Kidney (tissue), 14 donors: Measurements from ENCODE around the gene ATP8A2. TPM values are rescaled to one million over a fixed set of nuclear protein-coding genes. Genes with fewer than 3 reads are reported as not detected.

Experiments used
- DNase-seq, 5 donors: peaks; one replicate each; pipeline ENCODE4 v3.0.0-alpha.2; 2013 to 2020
- FAIRE-seq: peaks from 2 replicates; lab custom pipeline; 2012; peaks lifted over from hg19 to GRCh38; lab: Jason Lieb, UNC
- H3K27ac ChIP-seq, 2 donors: one replicate each; pipeline ENCODE4 v1.7.0; 2013; ENCODE audit warnings: low read depth in 2 of 2, low read length in 2 of 2, inconsistent platforms in 1 of 2
- H3K27me3 ChIP-seq: one replicate; pipeline ENCODE4 v1.7.1; 2013; ENCODE audit warnings: low read length, inconsistent platforms; ENCODE audit not compliant: control insufficient read depth, insufficient read depth
- H3K36me3 ChIP-seq, 3 donors: one replicate each; pipeline versions ENCODE4 v1.7.0 to v1.7.1; 2013; ENCODE audit warnings: low read length in 3 of 3, control low read depth in 1 of 3, inconsistent platforms in 1 of 3; ENCODE audit not compliant: insufficient read depth in 3 of 3, control insufficient read depth in 2 of 3
- H3K4me1 ChIP-seq, 3 donors: one replicate each; pipeline versions ENCODE4 v1.7.0 to v1.7.1; 2013; ENCODE audit warnings: low read length in 3 of 3, inconsistent platforms in 1 of 3, low read depth in 1 of 3; ENCODE audit not compliant: control insufficient read depth in 2 of 3, insufficient read depth in 2 of 3
- H3K4me3 ChIP-seq, 3 donors: one replicate each; pipeline versions ENCODE4 v1.7.0 to v1.8.1; 2013; ENCODE audit warnings: low read length in 3 of 3, control low read depth in 1 of 3, inconsistent platforms in 1 of 3
- H3K9ac ChIP-seq, 3 donors: one replicate each; pipeline versions ENCODE4 v1.7.0 to v1.7.1; 2013; ENCODE audit warnings: low read length in 3 of 3, control low read depth in 1 of 3, inconsistent platforms in 1 of 3
- H3K9me3 ChIP-seq, 3 donors: one replicate each; pipeline versions ENCODE4 v1.7.0 to v1.7.1; 2013; ENCODE audit warnings: low read length in 3 of 3, control low read depth in 1 of 3, inconsistent platforms in 1 of 3; ENCODE audit not compliant: control insufficient read depth in 2 of 3, insufficient read depth in 1 of 3
- intact Hi-C: fragments of 100-400 bp; cut with DNase I; formaldehyde crosslinking; loops from one replicate; pipeline ENCODE4 v1.11.1; 2022
- polyA plus RNA-seq: library from polyadenylated mRNA; stranded (reverse); fragments of 350-450 nt; fragmentation: Illumina TruSeq; extraction: RNeasy Lipid Tissue Mini Kit (QIAGEN cat#74804); gene quantifications from one replicate; pipeline ENCODE4 v1.2.3, GENCODE V29; 2014; ENCODE audit warnings: low read depth, low replicate concordance; ENCODE audit not compliant: insufficient read depth
- total RNA-seq: library from RNA; stranded (reverse); fragmentation: NEBNext Ultra II Directional; extraction: Animal tissue kit (Norgen Biotek cat#: 25700); gene quantifications from one replicate; pipeline ENCODE4 v1.2.1, GENCODE V29; 2021
- TF ChIP-seq, protein P1 (sequence below): IDR thresholded peaks from 3 replicates; pipeline ENCODE4 v1.5.1; 2012; ENCODE audit warnings: mild to moderate bottlenecking, moderate library complexity, borderline replicate concordance; ENCODE audit not compliant: insufficient read depth; ENCODE audit errors: extremely low read depth
- donor health status: control.
- donor health status: control.
- donor health status: control.
- donor health status: control.
- donor health status: control.
- donor health status: DM: yes; HTN: yes; CAD: no.
- donor health status: Normal renal cell carcinoma (clear cell type).

Gene ATP8A2
- total and polyA plus RNA-seq, 2 donors from 2014 or later: 0.50 to 0.73 TPM

DNA sequence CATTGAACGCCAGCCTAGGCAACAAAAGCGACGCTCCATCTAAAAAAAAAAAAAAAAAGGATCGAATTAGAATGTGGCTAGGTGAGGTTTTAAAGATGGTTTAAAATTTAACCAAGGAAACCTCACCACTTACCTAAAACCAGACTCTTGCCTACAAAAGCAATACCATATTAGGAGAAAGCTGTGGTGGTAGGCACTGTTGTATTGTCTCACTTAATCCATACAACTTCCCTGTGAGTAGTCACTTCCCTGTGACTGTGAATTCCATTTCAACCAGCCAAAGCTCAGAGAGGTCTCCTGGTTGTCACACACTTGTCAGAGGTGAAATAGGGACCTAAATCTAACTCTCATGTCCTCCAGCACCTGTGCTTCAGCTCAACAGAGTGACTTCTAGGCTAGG lies 664.6 kb downstream of the ATP8A2 start:
- FAIRE-seq: no peak
- intact Hi-C loops: no loop called here

DNA sequence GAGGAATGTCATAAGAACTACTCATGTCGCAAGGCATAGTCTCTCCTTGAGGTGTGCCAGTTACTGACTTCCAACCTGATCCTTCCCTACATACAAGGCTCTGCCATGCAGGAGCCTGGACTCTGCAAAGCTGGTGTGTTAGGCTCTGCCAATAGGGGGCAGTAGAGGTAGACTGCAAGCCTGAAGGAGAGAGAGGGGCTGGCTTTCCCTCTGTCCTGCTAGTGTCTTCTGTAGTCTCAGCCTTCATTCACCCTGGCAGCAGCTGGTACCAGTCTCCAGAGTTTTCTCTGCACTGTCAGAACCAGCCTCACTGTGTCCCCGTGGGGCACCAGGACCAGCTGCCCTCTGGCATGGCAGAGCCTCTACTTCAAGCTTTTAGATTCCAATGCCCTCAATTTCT lies 665.5 kb downstream of the ATP8A2 start:
- FAIRE-seq: no peak
- Histone ChIP-seq H3K4me1 (no peaks in the 10 kb centered on the region), H3K27ac (no peak overlapping the region), H3K36me3 (no peaks in the 10 kb centered on the region), H3K9me3 (no peaks in the 10 kb centered on the region), H3K4me3 (no peak overlapping the region), H3K9ac (no peak overlapping the region), H3K27me3 (no peaks in the 10 kb centered on the region)
- intact Hi-C loops: no loop called here
- DNase-seq: peak in 3 of 5 donors; percentile 55 to 73 (median 62)
- TF ChIP-seq, protein P1, sequence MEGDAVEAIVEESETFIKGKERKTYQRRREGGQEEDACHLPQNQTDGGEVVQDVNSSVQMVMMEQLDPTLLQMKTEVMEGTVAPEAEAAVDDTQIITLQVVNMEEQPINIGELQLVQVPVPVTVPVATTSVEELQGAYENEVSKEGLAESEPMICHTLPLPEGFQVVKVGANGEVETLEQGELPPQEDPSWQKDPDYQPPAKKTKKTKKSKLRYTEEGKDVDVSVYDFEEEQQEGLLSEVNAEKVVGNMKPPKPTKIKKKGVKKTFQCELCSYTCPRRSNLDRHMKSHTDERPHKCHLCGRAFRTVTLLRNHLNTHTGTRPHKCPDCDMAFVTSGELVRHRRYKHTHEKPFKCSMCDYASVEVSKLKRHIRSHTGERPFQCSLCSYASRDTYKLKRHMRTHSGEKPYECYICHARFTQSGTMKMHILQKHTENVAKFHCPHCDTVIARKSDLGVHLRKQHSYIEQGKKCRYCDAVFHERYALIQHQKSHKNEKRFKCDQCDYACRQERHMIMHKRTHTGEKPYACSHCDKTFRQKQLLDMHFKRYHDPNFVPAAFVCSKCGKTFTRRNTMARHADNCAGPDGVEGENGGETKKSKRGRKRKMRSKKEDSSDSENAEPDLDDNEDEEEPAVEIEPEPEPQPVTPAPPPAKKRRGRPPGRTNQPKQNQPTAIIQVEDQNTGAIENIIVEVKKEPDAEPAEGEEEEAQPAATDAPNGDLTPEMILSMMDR: peak; percentile 25

More for the DNA sequence above, 664.6 kb downstream of the ATP8A2 start:
- DNase-seq: no peak
- H3K27ac ChIP-seq: no peak overlapping the region
- no peaks in the 10 kb centered on the region for H3K36me3 ChIP-seq
- H3K27me3 ChIP-seq: no peaks in the 10 kb centered on the region
- H3K4me1 ChIP-seq: no peaks in the 10 kb centered on the region
- TF ChIP-seq, protein P1: no peak
- no peak overlapping the region for H3K9ac ChIP-seq
- H3K4me3 ChIP-seq: no peak overlapping the region
- H3K9me3 ChIP-seq: no peaks in the 10 kb centered on the region

DNA sequence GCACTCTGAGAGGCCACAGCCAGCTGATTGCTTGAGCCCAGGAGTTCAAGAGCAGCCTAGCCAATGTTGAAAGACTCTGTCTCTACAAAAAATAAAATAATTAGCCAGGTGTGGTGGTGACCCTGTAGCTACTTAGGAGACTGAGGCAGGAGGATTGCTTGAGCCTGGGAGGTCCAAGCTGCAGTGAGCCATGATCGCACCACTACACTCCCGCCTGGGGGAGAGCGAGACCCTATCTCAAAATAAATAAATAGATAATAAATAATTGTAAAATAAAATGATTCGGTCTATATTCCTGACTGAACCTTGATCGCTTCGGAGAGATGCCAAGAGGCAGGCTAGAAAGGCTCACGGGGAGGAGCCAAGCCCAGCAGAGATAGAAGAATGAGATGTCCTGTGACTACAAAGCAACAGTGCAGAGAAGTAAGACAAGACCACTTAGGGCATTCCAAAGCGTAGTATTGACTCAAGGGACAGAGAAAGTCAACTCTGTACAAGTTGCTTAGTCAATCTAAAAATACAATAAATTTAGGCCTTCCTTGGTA lies 667.2 kb downstream of the ATP8A2 start:
- H3K4me3 ChIP-seq: no peak overlapping the region
- H3K9me3 ChIP-seq: no peaks in the 10 kb centered on the region
- H3K27me3 ChIP-seq: no peaks in the 10 kb centered on the region
- intact Hi-C loops: no loop called here
- no peak overlapping the region for H3K9ac ChIP-seq
- FAIRE-seq (no peak), DNase-seq (no peak)
- H3K36me3 ChIP-seq: no peaks in the 10 kb centered on the region
- H3K4me1 ChIP-seq: no peaks in the 10 kb centered on the region
- no peak overlapping the region for H3K27ac ChIP-seq
- TF ChIP-seq, protein P1: no peak

DNA sequence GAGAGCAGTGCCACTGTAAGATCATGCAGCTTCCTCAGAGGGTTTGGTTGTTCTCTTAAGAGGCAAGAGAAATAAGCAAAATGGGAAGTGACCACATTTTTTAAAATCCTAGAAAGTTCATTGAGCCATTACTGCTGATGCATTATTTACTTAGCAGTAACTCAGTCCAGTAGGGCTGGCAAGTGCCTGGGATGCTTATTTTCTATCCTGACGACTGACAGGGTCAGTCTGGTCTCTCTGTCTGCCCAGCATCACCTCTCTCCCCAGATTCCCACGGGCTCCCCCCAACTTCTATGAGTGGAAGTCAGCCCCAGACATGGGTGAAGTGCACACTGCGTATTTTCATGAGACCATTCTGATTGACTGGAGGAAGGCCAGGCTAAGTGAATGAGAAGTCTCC lies 669.7 kb downstream of the ATP8A2 start:
- no peak overlapping the region for H3K4me3 ChIP-seq
- TF ChIP-seq, protein P1: no peak
- no peak overlapping the region for H3K9ac ChIP-seq
- H3K27ac ChIP-seq: no peak overlapping the region
- no peaks in the 10 kb centered on the region for H3K4me1 ChIP-seq
- FAIRE-seq (no peak), DNase-seq (peak in 1 of 5 donors; percentile 51)
- H3K27me3 ChIP-seq: no peaks in the 10 kb centered on the region
- H3K9me3 ChIP-seq: no peaks in the 10 kb centered on the region
- peaks cover 0 to 2% (median 0%) of the 10 kb centered on the region in 3 donors for H3K36me3 ChIP-seq
- intact Hi-C loops: no loop called here
